ENCODE measurements around the gene ATOSA.

- TF ChIP-seq CTCF (IDR thresholded peaks at IDR 0.05): no peak
- no peak for TF ChIP-seq EZH2 (IDR thresholded peaks at IDR 0.05)
These were observed 33.3 kb downstream of the ATOSA start for GRCh38 chr15:52645916-52646315.
